Midbrain (tissue), 1 donor: ENCODE data around the gene KIF23.
"Not testable (repeated sequence)": the region's sequence is repeated elsewhere in the genome, so short reads cannot be mapped to it uniquely, and the experiment has no call there.

Experiments
- DNase-seq: peaks from one replicate; lab custom pipeline; 2025; lab: John Stamatoyannopoulos, UW

KIF23 gene

GRCh38 chr15:69413822-69414700, at the start of gene KIF23:
Gene KIF23 (plus strand): TSS chr15:69414349. CDS start chr15:69414466, 117 bp downstream.
- DNase-seq: peak; percentile 88

- DNase-seq: no peak
Measured at GRCh38 chr15:69367236-69367635, 46.9 kb upstream of the KIF23 start.

DNA sequence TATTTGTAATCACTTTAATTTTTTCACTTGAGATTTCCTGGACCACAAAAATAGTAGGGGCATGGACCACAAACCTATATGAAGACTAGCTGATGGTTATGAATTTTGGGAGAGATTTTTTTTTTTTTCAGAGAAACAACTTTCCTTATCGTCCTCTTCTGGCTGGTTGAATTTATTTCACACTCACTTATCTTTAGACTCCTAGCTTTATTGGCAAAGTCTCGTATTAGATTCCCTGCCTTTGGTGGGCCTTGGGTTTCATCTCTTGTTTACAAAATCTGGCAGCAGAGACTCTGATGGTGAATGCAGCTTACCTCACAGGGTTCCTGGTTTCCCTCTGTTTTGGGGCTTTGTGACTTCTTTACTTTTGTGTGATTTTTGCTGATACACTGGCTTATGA, 44.5 kb upstream of the KIF23 start:
- no peak for DNase-seq

GRCh38 chr15:69373406-69373805, 40.7 kb upstream of the KIF23 start:
- DNase-seq: no peak

DNA sequence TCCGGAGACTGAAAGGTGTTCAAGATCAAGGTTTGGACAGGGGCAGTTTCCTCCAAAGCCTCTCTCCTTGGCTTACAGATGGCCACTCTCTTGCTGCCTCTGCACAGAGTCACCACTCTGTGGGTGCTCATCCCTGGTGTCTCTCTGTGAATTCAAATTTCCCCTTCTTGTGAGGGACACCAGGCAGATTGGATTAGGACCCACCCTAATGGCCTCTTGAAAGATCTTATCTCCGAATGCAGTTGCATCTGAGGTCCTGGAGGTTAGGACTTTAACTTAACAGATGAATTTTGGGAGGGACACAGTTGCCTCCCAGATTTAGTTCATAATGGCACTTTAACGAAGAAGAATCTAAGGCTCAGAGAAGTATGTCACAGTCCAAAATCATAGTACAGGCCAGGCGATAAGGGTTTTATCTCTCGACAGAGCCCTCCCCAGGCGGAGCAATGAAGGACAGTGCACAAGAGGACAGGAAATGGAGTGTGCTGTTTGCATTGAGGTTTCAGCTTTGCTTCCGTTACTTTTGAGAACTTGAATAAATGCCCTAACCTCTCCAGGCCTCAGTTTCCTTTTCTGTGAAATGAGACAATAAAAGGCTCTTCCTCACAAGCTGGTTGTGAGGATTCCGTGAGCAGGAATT, 38.9 kb upstream of the KIF23 start:
- no peak for DNase-seq

DNA sequence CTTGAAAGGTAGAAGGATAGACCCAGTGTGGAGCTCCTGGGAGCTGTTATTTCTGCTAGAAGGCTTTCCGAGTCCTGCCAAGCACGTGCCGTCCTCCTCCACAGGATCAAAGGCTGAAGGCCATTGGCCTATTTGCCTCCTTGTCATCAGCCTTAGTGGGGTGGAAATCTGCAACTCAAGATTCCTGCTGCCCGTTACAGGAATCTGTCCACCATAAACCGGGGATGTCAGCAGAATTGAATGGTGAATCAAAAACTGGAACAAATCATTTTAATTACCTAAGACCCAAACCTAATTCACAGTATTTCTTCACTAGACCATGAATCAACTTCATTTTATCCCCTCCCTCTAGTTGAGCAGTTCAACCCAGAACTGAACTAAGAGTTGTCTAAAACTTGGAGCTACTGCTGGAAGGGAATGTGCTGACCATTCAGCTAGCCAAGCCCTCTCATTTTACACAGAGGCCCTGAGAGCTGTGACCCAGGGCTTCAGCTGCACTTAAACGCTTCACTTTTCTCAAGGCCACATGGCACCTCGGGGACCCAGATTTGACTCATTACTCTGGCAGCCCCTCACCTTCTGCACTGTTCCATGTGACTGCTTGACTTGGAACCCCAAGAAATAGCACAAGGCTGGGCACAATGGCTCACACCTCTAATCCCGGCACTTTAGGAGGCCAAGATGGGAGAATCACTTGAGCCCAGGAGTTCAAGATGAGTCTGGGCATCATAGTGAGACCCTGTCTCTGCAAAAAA, 36.8 kb upstream of the KIF23 start:
- no peak for DNase-seq

GRCh38 chr15:69380100-69380725, 33.9 kb upstream of the KIF23 start:
- DNase-seq: no peak

DNA sequence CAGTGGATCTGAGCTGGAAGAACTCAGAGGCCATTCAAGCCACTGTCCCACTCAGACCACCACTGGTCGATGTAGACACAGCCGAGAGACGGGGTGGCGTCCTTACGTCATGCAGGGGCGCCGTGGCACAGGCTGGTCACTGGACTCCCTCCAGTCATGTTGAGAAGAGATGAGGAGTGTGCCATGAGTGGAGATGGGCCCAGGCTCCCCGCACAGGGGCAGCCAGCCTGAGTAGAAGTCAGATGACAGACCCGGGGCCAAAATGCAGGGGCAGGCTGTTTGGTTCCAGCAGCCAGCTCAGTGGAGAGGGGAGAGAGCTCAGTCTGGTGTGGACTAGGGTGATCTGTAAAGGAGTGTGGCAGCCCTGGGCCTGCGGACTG, 33.4 kb upstream of the KIF23 start:
- no peak for DNase-seq

GRCh38 chr15:69382176-69382575, 32.0 kb upstream of the KIF23 start:
- DNase-seq: not testable (repeated sequence)

- DNase-seq: not testable (repeated sequence)
Measured at GRCh38 chr15:69384066-69384465, 30.1 kb upstream of the KIF23 start.

DNA sequence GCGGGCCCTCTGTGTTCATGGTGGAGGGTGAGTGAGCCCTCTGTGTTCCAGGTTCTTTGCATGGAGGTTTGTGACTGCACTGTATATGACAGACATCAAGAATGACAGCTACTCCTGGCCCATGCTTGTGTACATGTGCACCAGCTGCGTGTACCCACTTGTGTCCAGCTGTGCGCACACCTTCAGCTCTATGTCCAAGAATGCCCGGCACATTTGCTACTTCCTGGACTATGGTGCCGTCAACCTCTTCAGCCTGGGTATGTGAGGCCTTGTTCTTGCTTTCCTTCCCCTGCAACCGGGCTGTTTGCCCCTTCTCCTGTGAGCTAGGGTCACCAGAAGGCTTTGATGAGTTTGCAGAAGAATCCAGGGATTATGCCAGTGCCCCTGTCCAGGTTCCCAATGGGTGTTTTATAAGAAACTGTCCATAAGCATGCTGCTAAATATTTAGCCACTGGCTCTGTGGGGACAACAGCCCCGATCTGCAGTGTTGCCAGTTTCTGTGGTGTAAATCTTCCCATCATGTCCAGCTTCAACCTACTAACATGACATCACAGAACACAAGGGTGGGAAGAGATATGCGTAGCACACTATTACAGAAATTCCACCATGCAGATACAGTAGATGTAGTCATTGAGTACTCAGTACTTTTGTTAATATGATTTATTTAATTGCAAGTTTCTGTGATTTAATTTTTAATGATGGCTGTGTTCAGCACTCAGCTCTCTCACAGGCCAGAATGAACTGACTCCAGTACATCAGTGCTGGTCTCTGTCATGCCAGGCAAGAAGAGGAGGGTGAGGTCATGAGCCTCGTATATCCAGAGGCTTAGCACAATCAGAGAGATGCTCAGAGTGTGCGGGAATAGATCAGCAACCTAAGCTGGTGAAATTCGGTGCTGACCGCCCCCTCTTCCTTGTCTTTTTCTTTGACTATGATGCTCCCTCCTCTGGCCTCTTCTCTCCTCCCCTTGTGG, 29.2 kb upstream of the KIF23 start:
- no peak for DNase-seq

DNA sequence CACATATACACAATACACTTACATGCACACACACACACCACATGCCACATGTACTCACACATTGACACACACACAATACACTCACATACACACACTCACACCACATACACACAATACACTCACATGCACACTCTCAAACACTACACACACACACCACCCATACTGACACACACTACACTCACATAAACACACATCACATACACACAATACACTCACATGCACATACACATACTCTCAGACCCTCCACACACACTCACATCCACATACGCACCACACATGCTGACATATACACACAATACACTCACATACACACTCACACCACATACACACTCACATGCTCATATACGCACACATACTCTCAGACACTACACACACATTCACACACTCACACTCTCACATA, 28.3 kb upstream of the KIF23 start:
- DNase-seq: no peak

GRCh38 chr15:69386284-69386683, 27.9 kb upstream of the KIF23 start:
- DNase-seq: no peak

GRCh38 chr15:69388260-69388705, 25.9 kb upstream of the KIF23 start:
- DNase-seq: peak; percentile 12

- DNase-seq: no peak
Measured at GRCh38 chr15:69389426-69389825, 24.7 kb upstream of the KIF23 start.

- DNase-seq: no peak
Measured at GRCh38 chr15:69390575-69390974, 23.6 kb upstream of the KIF23 start.

DNA sequence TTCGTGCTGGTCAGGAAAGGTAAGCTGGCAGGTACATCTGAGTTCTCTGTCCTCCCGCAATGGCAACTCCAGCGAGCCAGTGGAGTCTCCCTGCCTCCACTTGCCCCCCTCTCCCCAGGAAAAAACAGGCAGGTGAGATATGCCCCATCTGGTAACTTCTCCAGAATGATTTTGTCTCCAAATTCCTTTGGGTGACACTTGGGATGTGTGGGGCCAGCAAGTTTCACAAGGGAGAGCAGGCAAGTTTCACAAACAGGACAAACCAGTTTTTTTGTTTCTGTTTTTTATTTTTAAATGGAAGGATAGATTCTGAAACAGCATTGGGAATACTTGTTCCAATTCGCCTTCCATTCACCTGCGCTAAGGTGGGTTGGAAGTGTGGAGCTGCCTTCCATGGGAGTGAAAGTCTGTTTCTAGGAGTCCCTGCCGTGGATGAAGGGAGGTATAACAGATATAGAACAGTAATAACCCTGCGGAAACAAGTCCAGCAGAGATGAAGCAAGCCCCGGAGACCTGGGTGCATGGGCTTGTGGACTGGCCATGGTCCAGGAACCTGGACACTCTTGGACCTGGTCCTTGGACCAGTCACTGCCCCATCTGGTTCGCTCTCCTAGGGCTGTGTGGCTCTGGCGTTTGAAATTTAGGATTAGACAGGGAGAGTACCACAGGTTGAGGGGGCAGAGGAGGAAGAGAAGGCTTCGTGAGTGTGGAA, 22.9 kb upstream of the KIF23 start:
- no peak for DNase-seq

GRCh38 chr15:69392352-69392751, 21.8 kb upstream of the KIF23 start:
- no peak for DNase-seq

DNA sequence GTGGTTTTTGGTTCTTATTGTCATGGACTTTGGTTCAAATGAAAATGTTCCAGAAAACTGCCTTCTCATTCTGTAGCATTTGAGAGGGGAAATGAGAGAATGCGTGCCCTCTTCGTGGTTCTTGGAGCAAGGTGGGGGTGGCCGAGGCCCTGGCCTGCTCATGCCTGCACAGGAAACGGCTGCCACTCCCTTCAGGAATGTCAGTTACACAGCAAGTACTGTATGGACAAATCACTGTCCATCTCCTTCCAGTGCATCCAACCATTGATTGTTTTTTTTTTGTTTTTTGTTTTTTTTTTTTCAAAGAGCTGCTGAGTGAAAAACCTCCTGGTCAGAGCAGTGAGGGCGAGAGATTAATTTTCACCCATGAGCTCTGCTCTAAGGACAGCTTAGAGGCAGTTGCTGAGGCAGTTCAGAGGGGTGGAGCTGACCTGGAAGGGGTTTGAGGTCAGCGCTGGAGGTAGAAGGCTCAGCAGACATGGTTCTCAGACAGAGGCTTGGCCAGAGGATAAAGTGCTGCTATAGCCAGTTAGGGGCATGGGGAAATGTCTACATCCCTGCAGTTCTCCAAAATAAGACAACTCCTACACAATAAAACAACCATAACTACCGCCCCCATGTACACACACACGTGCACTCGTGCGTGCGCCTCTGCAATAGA, 20.2 kb upstream of the KIF23 start:
- DNase-seq: no peak
